Activated CD4-positive, alpha-beta T cell treated with anti-CD3 and anti-CD28 coated beads, Interleukin-2, amount 50 U/mL, for 4 hours (primary cell): ENCODE measurements around the gene FAM3D.

Experiments
- DNase-seq, 2 experiments: peaks; one replicate each; pipeline ENCODE4 v3.0.0-alpha.2; 2020

Gene FAM3D

DNA sequence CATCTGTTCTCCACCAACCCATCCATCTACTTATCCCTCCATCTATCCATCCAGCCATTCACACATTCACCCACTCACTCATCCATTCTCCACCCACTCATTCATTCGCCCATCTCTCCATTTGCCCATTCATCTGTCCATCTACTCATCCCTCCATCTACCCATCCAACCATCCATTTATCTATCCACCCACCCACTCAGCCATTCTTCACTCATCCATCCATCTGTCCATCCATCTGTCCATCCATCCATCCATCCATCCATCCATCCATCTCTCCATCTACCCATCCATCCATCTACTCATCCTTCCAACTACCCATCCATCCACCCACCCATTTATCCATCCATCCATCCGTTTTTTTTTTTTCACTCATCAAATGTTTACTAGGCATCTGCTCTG lies 13.9 kb downstream of the FAM3D start:
- DNase-seq: no peak

- DNase-seq: no peak
These were observed 15.3 kb downstream of the FAM3D start for GRCh38 chr3:58651276-58651675.

DNA sequence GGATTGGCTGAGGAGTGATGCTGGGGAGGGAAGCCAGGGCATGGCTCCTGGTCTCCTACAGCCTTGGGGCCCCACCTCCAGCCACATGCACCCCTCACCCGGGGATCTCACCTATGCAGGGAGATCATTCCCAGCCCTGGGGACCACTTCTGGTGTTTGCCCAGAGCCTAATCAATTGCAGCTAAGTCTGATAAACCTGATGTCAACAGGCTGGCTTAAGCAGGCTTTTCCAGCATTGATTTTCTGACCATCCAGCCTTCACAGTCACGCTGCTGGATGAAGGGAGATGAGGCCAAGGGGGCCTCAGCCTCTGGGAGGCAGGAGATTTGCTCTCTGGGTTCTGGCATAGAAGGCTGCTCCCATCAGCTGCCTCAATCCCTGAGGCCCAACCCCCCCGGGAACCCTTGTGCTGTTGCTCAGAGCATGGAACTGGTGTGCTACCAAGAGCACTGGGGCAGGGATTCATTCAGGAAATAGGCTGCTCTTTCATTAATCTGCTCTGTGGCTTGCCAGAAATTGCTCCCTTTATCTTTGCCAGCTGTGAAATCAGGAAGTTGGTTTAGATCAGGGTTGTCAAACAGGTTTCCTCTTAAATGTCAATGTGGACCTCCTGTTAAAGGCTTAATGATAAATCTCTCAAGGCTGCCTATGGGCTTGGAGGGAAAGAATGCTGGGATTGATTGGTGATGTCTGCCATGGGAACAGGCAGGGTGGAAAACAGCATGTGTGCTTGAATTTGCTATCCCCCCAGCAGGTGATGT lies 19.0 kb downstream of the FAM3D start:
- no peak for DNase-seq

DNA sequence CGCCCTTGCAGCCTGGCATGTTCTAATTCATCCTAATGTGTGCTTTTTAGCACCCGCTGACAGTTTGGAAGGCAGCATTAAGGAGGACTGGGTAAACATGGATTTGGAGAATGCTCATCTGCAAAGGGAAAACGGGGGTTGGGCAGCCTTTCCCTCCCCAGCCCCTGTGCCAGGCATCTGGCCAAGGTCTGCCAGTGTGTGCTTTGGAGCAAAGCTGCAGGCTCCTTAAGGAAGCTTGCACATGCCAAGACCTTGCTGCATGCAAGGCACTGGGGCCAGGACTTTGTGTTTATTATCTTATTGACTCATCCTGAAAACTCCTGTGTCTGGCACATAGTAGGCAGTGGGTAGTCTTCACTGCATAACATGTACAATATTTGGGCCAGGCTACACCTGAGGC lies 20.1 kb downstream of the FAM3D start:
- DNase-seq: no peak

- no peak for DNase-seq
These were observed 20.8 kb downstream of the FAM3D start for GRCh38 chr3:58645726-58646125.

GRCh38 chr3:58642846-58643245 lies 23.7 kb downstream of the FAM3D start:
- DNase-seq: no peak

DNA sequence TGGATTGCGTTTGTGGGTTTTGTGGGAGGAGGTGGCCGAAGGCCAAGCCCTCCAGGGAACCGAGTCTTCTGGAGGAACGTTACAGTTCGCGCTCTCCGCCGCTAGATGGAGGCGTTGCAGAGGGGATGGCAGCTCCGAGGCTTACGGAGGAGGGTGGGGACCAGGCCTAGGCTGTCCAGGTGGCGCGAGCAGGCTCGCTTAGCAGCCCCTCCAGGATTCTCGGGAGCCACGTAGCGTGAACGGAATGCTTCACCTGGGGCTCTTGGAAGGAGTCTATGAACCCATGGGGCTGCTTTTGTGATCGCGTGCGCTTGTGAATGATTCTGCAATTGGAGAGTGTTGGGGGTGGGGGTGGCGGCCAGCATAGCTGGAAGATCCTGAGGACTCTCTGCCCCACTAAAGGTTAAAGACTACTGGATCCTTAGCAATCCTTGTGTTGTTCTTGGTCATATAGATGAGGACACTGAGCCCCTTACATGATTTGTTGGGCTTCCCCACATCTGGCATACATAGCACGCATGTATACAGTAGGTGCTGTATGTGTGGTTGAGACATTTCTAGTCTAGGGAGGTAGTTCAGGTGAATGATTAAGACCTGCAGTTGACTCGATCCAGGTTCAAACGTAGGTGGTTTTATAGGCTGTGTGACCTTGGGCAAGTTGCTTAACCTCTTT lies 25.7 kb downstream of the FAM3D start:
- peak; percentile 18 to 30 for DNase-seq

- no peak for DNase-seq
These were observed 26.7 kb downstream of the FAM3D start for GRCh38 chr3:58639842-58640241.

GRCh38 chr3:58639001-58639400 lies 27.6 kb downstream of the FAM3D start:
- DNase-seq: no peak

DNA sequence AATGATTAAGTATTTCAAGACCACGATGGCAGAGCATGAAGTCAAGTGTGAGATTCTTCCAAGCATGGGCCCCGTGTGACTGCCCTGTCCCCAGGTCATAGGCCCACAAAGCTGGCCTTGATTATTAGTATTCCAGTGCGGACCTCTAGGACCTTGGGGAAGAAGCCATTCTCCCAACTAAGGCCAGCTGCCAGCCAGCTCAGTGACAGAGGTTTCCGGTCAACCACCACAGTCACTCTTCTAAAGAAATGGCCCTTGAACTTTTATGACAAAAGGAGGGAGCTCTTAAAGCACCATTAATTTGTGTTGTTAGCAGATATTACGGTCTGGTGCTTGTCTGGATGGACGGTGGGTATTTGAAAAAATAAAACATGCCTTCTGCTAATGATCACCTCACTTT lies 28.0 kb downstream of the FAM3D start:
- no peak for DNase-seq

DNA sequence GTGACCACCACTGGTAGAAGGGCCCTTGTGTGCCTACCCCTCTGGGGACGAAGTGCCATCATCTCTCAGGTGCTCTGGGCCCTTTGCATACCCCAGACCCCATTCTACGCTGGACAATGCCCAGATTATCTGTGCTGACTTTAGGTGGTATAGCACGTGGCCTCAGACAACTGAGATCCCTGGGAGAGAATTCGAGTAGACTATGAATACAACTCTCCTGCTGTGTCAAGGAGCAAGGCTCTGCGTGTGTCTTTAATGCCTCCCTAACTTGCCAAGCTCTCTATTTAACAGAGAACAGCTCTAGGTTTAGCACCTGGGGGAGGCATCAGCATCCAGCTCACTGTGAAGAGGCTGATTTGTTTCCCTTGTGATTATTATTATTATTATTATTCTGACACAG lies 29.1 kb downstream of the FAM3D start:
- no peak for DNase-seq

- no peak for DNase-seq
These were observed 30.9 kb downstream of the FAM3D start for GRCh38 chr3:58635371-58636285.

DNA sequence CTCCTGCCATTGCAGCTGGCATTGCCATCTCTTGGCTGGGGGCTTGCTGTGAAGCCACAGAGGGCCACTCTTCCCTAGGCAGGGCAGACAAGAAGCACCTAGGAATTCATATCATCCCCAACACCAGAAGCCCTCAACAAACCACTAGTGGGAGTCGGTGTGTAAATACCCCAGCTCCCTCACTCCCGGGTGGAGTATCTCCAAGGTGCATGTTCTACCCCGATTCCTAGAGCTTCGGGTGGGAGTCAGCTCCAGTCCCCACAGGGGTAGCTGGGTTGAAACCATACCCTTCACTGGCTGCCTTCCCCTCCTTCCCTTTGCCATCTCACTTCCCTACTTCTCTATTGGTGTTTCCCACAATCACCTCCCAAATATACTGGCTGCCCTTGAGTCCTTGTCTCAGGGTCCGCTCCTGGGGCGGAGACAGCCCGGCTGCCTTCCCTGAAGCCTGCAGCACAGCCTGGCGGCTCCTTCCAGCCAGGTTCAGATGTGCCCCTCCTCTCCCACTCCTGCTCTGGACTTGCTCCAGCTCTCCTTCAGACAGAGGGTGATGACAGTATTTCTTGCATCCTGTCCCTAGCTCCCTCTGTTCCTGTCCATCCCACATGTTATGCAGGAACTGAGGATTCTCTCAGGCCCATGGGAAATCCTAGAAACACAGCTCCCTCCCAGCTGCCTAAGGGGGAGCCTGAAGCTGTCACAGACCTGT lies 33.3 kb downstream of the FAM3D start:
- DNase-seq: no peak

DNA sequence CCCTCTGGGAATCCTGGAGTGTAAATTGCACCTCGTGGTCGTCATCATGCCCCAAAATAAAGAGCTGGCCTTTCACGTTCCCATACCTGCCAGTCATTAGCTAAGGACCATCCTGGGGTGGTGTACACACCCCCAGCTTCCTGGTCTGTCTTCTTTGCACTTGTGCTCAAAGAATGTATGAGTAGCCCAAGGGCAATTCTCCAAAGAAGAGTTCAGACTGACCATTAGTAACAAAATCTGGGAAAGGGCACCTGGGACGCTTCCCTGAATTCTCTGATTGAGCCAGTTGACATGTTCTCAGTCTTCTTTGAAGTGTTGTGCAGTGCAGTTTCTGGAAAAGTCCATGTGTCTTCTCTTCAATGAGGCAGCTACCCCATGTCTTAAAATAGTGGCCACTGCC lies 34.8 kb downstream of the FAM3D start:
- DNase-seq: no peak

- DNase-seq: no peak
These were observed 35.9 kb downstream of the FAM3D start for GRCh38 chr3:58630710-58631092.

DNA sequence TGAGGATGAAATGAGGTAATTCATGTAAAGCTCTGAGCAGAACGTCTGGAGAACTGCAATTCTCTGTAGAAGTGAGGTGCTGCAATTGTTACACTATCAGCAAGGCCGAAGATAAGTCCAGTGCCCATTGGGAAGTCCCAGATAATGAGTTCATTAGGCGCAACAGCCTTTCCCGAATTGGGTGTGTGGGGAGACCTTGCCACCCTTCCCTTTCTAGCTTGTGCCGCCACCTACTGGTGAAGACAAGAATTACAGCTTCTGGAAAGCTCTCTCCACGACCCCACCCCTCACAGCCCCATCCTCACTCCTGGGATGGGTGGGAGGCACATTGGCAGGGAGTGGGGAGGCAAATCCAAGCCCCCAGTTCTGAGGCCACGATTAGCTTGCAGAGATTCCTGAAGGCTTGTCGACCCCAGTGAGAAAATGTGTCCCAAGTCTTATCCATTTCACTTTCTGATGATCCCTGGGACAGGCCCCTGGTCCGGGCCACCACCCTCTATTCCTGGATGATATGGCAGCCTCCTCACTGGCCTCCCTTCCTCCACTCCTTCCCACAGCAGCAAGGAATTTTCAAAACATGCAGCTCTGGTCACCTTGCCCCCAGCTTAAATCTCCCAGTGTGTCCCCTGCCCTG lies 36.4 kb downstream of the FAM3D start:
- DNase-seq: peak; percentile 49 to 56

DNA sequence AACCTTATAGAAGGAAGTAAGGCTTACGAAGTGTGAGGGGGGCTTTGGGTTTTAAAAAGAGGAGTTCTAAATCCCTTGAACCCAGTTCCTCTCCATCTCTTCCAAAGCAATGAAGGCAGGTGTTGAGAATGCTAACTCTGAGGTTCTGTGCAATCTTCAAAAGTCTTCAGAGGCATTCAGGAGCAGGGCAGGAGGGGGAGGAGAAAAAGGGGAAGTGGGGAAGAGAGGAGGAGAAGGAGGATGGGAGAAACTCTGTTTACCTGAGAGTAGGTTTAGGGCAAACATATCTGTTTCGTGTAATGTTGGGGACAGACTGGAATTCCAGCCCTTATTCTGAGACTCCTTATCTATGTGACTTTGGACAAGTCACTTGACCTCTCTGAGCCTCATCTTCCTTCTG lies 36.9 kb downstream of the FAM3D start:
- no peak for DNase-seq

GRCh38 chr3:58628823-58629562 lies 37.6 kb downstream of the FAM3D start:
- no peak for DNase-seq

- no peak for DNase-seq
These were observed 38.6 kb downstream of the FAM3D start for GRCh38 chr3:58627941-58628340.

DNA sequence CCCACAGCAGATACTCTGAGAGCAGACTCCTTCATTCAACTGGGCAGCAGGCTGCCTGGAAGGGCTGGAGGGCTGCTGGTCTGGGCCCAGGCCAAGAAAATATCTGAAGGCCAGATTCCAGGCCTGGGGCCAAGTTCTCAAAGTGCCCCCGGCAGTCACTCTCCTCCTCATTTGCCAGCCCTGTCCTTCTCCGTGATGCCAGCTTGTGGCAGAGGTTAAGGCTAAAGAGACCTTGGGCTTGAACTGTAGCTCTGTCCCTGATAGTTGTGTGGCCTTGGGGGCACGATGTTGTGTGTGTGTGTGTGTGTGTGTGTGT lies 39.0 kb downstream of the FAM3D start:
- no peak for DNase-seq

GRCh38 chr3:58626841-58627569 lies 39.6 kb downstream of the FAM3D start:
- DNase-seq: no peak
